HepG2 (cell line): ENCODE data around the gene CCDC7. TPM values are rescaled to one million over a fixed set of nuclear protein-coding genes. Genes with fewer than 3 reads are reported as not detected.
"Not testable (repeated sequence)": the region's sequence is repeated elsewhere in the genome, so short reads cannot be mapped to it uniquely, and the experiment has no call there.

Experiments
- ATAC-seq: fragments of 200-7000 bp; cut with Tn5 transposase; 3 replicates; pipeline ENCODE4 v1.9.1; 2020; ENCODE audit warnings: mild to moderate bottlenecking, moderate library complexity
- BruUV-seq: library from RNA; stranded (reverse); fragments of 400-500 nt; replicated peaks from 2 replicates; lab custom pipeline; 2021; lab: Mats Ljungman, UMichigan
- CTCF ChIA-PET: fragments of 300-600 bp; formaldehyde crosslinking; extraction: SDS; loops from one replicate; lab custom pipeline; 2021; ENCODE audit warnings: low total read pairs, inconsistent platforms, low intra/inter-chr PET ratio; lab: Yijun Ruan, JAX
- POLR2A ChIA-PET: fragments of 350-600 bp; sonication (Branson Sonifier 250); formaldehyde crosslinking; loops from one replicate; lab custom pipeline; 2020; ENCODE audit warnings: antibody characterized with exemption, inconsistent platforms; lab: Yijun Ruan, JAX
- DNase-seq: peaks from one replicate; pipeline ENCODE4 v3.0.0-alpha.2; 2015; ENCODE audit warnings: low spot score
- FAIRE-seq: peaks from 3 replicates; lab custom pipeline; 2011; peaks lifted over from hg19 to GRCh38; lab: Jason Lieb, UNC
- H2AFZ ChIP-seq: one replicate; pipeline ENCODE4 v1.6.1; 2011; ENCODE audit warnings: low read length, inconsistent platforms
- H3K27ac ChIP-seq: fragments of 300-600 bp; 3 replicates; pipeline ENCODE4 v1.8.0; 2011; ENCODE audit warnings: mixed run types, mild to moderate bottlenecking, mixed read lengths, low read length, inconsistent platforms; ENCODE audit not compliant: insufficient read depth; ENCODE audit errors: extremely low read length
- H3K27me3 ChIP-seq, 2 experiments: fragments of 200-600 bp in 1 of 2; 2 replicates in 1 of 2; 3 replicates in 1 of 2; pipeline versions ENCODE4 v1.6.0 to v1.8.0; 2011; ENCODE audit warnings: low read length in 2 of 2, mild to moderate bottlenecking in 2 of 2, moderate library complexity in 2 of 2, inconsistent platforms in 1 of 2; ENCODE audit not compliant: insufficient read depth in 2 of 2, control insufficient read depth in 1 of 2
- H3K36me3 ChIP-seq, 2 experiments: fragments of 200-600 bp in 1 of 2; replicated peaks in 1 of 2; 2 replicates in 1 of 2; 3 replicates in 1 of 2; pipeline versions ENCODE4 v1.5.1 to v1.8.0; 2011; ENCODE audit warnings: low read length in 2 of 2, inconsistent platforms in 1 of 2; ENCODE audit not compliant: insufficient read depth in 2 of 2, control insufficient read depth in 1 of 2
- H3K4me1 ChIP-seq: 2 replicates; pipeline ENCODE4 v1.5.1; 2012; ENCODE audit warnings: low read length, inconsistent platforms; ENCODE audit not compliant: insufficient read depth
- H3K4me2 ChIP-seq: 2 replicates; pipeline ENCODE4 v1.6.0; 2011; ENCODE audit warnings: low read depth, low read length, inconsistent platforms
- H3K4me3 ChIP-seq, 3 experiments: fragments of 200-600 bp in 1 of 3; sonication (generic), shearing (Covaris generic) in 1 of 3; replicated peaks in 1 of 3; 2 replicates each; pipeline ENCODE4 v1.5.1; 2011 to 2016; ENCODE audit warnings: low read length in 3 of 3, inconsistent platforms in 2 of 3, low read depth in 2 of 3, mild to moderate bottlenecking in 2 of 3, control low read depth in 1 of 3, mixed read lengths in 1 of 3; ENCODE audit not compliant: insufficient read depth in 1 of 3
- H3K79me2 ChIP-seq: one replicate; pipeline ENCODE4 v1.6.1; 2011; ENCODE audit warnings: low read length, inconsistent platforms; ENCODE audit not compliant: insufficient read depth
- H3K9ac ChIP-seq: 2 replicates; pipeline ENCODE4 v1.6.0; 2011; ENCODE audit warnings: mild to moderate bottlenecking, low read depth, low read length, inconsistent platforms; ENCODE audit not compliant: insufficient read depth
- H3K9me3 ChIP-seq: 2 replicates; pipeline ENCODE4 v1.5.1; 2012; ENCODE audit warnings: mild to moderate bottlenecking, low read length
- H4K20me1 ChIP-seq: 2 replicates; pipeline ENCODE4 v1.6.0; 2011; ENCODE audit warnings: inconsistent platforms, mild to moderate bottlenecking, low read length, moderate library complexity; ENCODE audit not compliant: insufficient read depth
- ARHGAP35 ChIP-seq: sonication (generic); formaldehyde crosslinking; IDR thresholded peaks from 2 replicates; pipeline ENCODE4 v1.9.0; 2022; ENCODE audit warnings: mild to moderate bottlenecking, inconsistent platforms, moderate library complexity, missing genetic modification reagents, borderline replicate concordance
- ARID3A ChIP-seq: IDR thresholded peaks from 2 replicates; pipeline ENCODE4 v1.6.1; 2012; ENCODE audit warnings: low read depth, low read length, improper control_type of control experiment
- CEBPZ ChIP-seq: IDR thresholded peaks from 2 replicates; pipeline ENCODE4 v1.6.1; 2012; ENCODE audit warnings: low read length, improper control_type of control experiment
- MIXL1 ChIP-seq: IDR thresholded peaks from 2 replicates; pipeline ENCODE4 v1.6.1; 2016
- MTA3 ChIP-seq: sonication (generic); formaldehyde crosslinking; IDR thresholded peaks from 2 replicates; pipeline ENCODE4 v1.4.0; 2020; ENCODE audit warnings: missing genetic modification reagents
- NR2F2 ChIP-seq: IDR thresholded peaks from 2 replicates; pipeline ENCODE4 v1.6.1; 2012; ENCODE audit warnings: low read depth, inconsistent platforms, borderline replicate concordance
- POLR2A ChIP-seq, 2 experiments: IDR thresholded peaks; 2 replicates each; pipeline ENCODE4 v1.6.1; 2011; ENCODE audit warnings: low read depth in 2 of 2, low read length in 2 of 2, mild to moderate bottlenecking in 1 of 2, moderate library complexity in 1 of 2; ENCODE audit not compliant: insufficient read depth in 1 of 2
- REXO4 ChIP-seq: sonication (generic); formaldehyde crosslinking; IDR thresholded peaks from 2 replicates; pipeline ENCODE4 v1.8.0; 2022; ENCODE audit warnings: missing genetic modification reagents, mild to moderate bottlenecking, borderline replicate concordance
- SALL2 ChIP-seq: sonication (generic); formaldehyde crosslinking; IDR thresholded peaks from 2 replicates; pipeline ENCODE4 v1.8.1; 2023; ENCODE audit warnings: mild to moderate bottlenecking, missing genetic modification reagents, inconsistent platforms
- ZFX ChIP-seq: sonication (generic); formaldehyde crosslinking; IDR thresholded peaks from 2 replicates; pipeline ENCODE4 v1.4.0; 2020; ENCODE audit warnings: mild to moderate bottlenecking, low read depth, missing genetic modification reagents, moderate library complexity
- ZNF292 ChIP-seq: sonication (generic); formaldehyde crosslinking; IDR thresholded peaks from 2 replicates; pipeline ENCODE4 v1.8.1; 2022; ENCODE audit warnings: mild to moderate bottlenecking, low read depth, missing genetic modification reagents, borderline replicate concordance
- ZNF678 ChIP-seq: sonication (generic); formaldehyde crosslinking; IDR thresholded peaks from 2 replicates; pipeline ENCODE4 v1.4.0; 2020; ENCODE audit warnings: mild to moderate bottlenecking, missing genetic modification reagents
- WGBS: methylation state at CpG from one replicate; pipeline ENCODE4 v1.1.6; 2017; ENCODE audit warnings: low lambda C conversion rate; 5-methylcytosine and 5-hydroxymethylcytosine counted together
- in situ Hi-C: cut with HindIII; loops from 2 replicates; pipeline ENCODE4 v1.10.0; 2017; ENCODE audit warnings: low pct_unique_long_range_greater_than_20kb; ENCODE audit not compliant: extremely low pct_ligation_motif_present
- intact Hi-C: fragments of 100-400 bp; cut with micrococcal nuclease; formaldehyde crosslinking; loops from one replicate; pipeline ENCODE4 v1.10.0; 2022; ENCODE audit not compliant: unreplicated experiment
- polyA plus RNA-seq, 8 experiments: library from polyadenylated mRNA; depleted of rRNA in 3 of 8; stranded (reverse) in 7 of 8; unstranded in 1 of 8; fragments of >200 nt; fragmentation: Illumina TruSeq in 4 of 8; extraction: Trizol in 4 of 8; gene quantifications; 2 replicates each; pipeline versions ENCODE4 v1.2.1 to v1.2.3, GENCODE V29; 2011 to 2016; ENCODE audit warnings: low read depth in 4 of 8, missing spikeins in 1 of 8, mixed read lengths in 1 of 8; ENCODE audit not compliant: insufficient read depth in 1 of 8
- total RNA-seq, 5 experiments: library from RNA; depleted of rRNA; stranded (reverse); fragments of >200 nt; fragmentation: Illumina TruSeq; extraction: Trizol; gene quantifications; 2 replicates each; pipeline ENCODE4 v1.2.3, GENCODE V29; 2016; ENCODE audit warnings: low read depth in 1 of 5

CCDC7 gene
- total and polyA plus RNA-seq, 2 of the 13 experiments (the other 11 are each of a cell fraction or from before 2014, with no cell fraction given), result 0.40 to 1.8 TPM

- Histone ChIP-seq H2AFZ (no peak overlapping the region), H3K9me3 (no peaks in the 10 kb centered on the region), H3K4me3 (no peak overlapping the region), H3K79me2 (no peaks in the 10 kb centered on the region), H3K4me2 (no peak overlapping the region), H3K4me1 (no peaks in the 10 kb centered on the region), H4K20me1 (no peaks in the 10 kb centered on the region), H3K36me3 (no peaks in the 10 kb centered on the region), H3K27ac (no peak overlapping the region), H3K9ac (no peak overlapping the region), H3K27me3 (no peaks in the 10 kb centered on the region)
- FAIRE-seq, result no peak
- in situ Hi-C loops (no loop called here), intact Hi-C loops (no loop called here)
- ChIA-PET CTCF (no interaction called here), POLR2A (no interaction called here)
- WGBS, result 23% methylated on average over 2 of the region's 2 CpGs
- DNase-seq, result no peak
- ATAC-seq, result no peak
- TF ChIP-seq ZNF678 (CRISPR knock-in tag), result no peak
- no peak for TF ChIP-seq MIXL1
- no peak for TF ChIP-seq NR2F2
- no peak for TF ChIP-seq ARHGAP35
- TF ChIP-seq ZFX (CRISPR knock-in tag), result no peak
- TF ChIP-seq ZNF292 (CRISPR knock-in tag), result no peak
- no peak for TF ChIP-seq SALL2 (CRISPR knock-in tag)
- TF ChIP-seq REXO4, result no peak
- no peak for TF ChIP-seq CEBPZ
- TF ChIP-seq POLR2A (IDR thresholded peaks at IDR 0.05; ENCODE audit: insufficient read depth in 1 of 2, low read depth in 2 of 2, low read length in 2 of 2), result no peak
- no peak for TF ChIP-seq ARID3A
- no peak for TF ChIP-seq MTA3
- no TSS peak for BruUV-seq
These were observed 154.4 kb downstream of the CCDC7 start for GRCh38 chr10:32600317-32600716.

DNA sequence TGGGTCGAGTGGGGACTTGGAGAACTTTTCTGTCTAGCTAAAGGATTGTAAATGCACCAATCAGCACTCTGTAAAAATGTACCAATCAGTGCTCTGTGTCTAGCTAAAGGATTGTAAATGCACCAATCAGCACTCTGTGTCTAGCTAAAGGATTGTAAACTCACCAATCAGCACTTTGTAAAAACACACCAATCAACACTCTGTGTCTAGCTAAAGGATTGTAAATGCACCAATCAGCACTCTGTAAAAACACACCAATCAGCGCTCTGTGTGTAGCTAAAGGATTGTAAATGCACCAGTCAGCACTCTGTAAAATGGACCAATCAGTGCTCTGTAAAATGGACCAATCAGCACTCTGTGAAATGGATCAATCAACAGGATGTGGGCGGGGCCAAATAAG is 155.6 kb downstream of the CCDC7 start:
- WGBS, result 44% methylated on average over 2 of the region's 3 CpGs
- POLR2A ChIA-PET, H3K27me3 ChIP-seq, H3K4me1 ChIP-seq, FAIRE-seq, ATAC-seq, H3K9ac ChIP-seq, DNase-seq, H2AFZ ChIP-seq, H3K9me3 ChIP-seq, H3K4me3 ChIP-seq, intact Hi-C loops, in situ Hi-C loops, H4K20me1 ChIP-seq, H3K79me2 ChIP-seq, CTCF ChIA-PET, BruUV-seq, H3K4me2 ChIP-seq, H3K27ac ChIP-seq, H3K36me3 ChIP-seq: not testable (repeated sequence)
